Lung (tissue), 12 donors: Measurements from ENCODE around the gene MKS1. TPM values are rescaled to one million over a fixed set of nuclear protein-coding genes. Genes with fewer than 3 reads are reported as not detected.

Experiments
- ATAC-seq: fragments of 200-7000 bp; cut with Tn5 transposase; one replicate; pipeline ENCODE4 v1.9.1; 2020; ENCODE audit warnings: moderate number of reproducible peaks; ENCODE audit not compliant: insufficient read depth, low FRiP score
- DNase-seq, 3 donors: peaks; one replicate each; pipeline ENCODE4 v3.0.0-alpha.2; 2013 to 2017
- H3K27ac ChIP-seq, 2 donors: one replicate each; pipeline ENCODE4 v1.5.1; 2013; ENCODE audit warnings: mild to moderate bottlenecking in 2 of 2, moderate library complexity in 2 of 2, control low read depth in 1 of 2, inconsistent platforms in 1 of 2, low read depth in 1 of 2, low read length in 1 of 2
- H3K27me3 ChIP-seq, 3 donors: one replicate each; pipeline ENCODE4 v1.5.1; 2013; ENCODE audit warnings: low read length in 2 of 3; ENCODE audit not compliant: control insufficient read depth in 3 of 3, insufficient read depth in 3 of 3
- H3K36me3 ChIP-seq, 4 donors: one replicate each; pipeline ENCODE4 v1.5.1; 2013; ENCODE audit warnings: low read length in 4 of 4, mild to moderate bottlenecking in 1 of 4, moderate library complexity in 1 of 4; ENCODE audit not compliant: control insufficient read depth in 4 of 4, insufficient read depth in 4 of 4
- H3K4me1 ChIP-seq, 5 donors: one replicate each; pipeline ENCODE4 v1.5.1; 2013; ENCODE audit warnings: low read length in 5 of 5, mild to moderate bottlenecking in 2 of 5, moderate library complexity in 1 of 5; ENCODE audit not compliant: control insufficient read depth in 5 of 5, insufficient read depth in 5 of 5
- H3K4me3 ChIP-seq: one replicate; pipeline ENCODE4 v1.5.1; 2013; ENCODE audit warnings: mild to moderate bottlenecking, control low read depth, moderate library complexity
- H3K9ac ChIP-seq, 2 donors: one replicate each; pipeline ENCODE4 v1.5.1; 2013; ENCODE audit warnings: low read length in 2 of 2, control low read depth in 1 of 2; ENCODE audit not compliant: insufficient read depth in 1 of 2
- H3K9me3 ChIP-seq, 4 donors: one replicate each; pipeline ENCODE4 v1.5.1; 2013; ENCODE audit warnings: low read length in 3 of 4, mild to moderate bottlenecking in 1 of 4, moderate library complexity in 1 of 4; ENCODE audit not compliant: control insufficient read depth in 4 of 4, insufficient read depth in 3 of 4
- WGBS, 2 donors: extraction: QIAGEN DNeasy Blood & Tissue Kit; methylation state at CpG; one replicate each; pipeline ENCODE4 v1.1.7; 2013; 5-methylcytosine and 5-hydroxymethylcytosine counted together
- polyA plus RNA-seq, 2 donors: library from polyadenylated mRNA; stranded (reverse); fragments of 200-250 nt; gene quantifications; one replicate each; pipeline ENCODE4 v1.2.1, GENCODE V29; 2013
- total RNA-seq, 2 donors: library from RNA; depleted of rRNA in 1 of 2; stranded (reverse); fragments of >200 nt in 1 of 2; gene quantifications; one replicate each; pipeline ENCODE4 v1.2.1, GENCODE V29; 2014 to 2021
- TF ChIP-seq, protein P1 (sequence below): IDR thresholded peaks from 2 replicates; pipeline ENCODE4 v1.5.1; 2012; ENCODE audit warnings: mild to moderate bottlenecking; ENCODE audit errors: control extremely low read depth, extremely low read depth
- donor health status: control.
- donor health status: control.
- donor health status: Bipolar disorder and iron deficiency.
- donor health status: healthy.
- donor health status: DM: yes; HTN: yes; CAD: no.

The MKS1 gene
- total and polyA plus RNA-seq, 4 donors, result 8.8 to 25.0 (median 17.5) TPM

DNA sequence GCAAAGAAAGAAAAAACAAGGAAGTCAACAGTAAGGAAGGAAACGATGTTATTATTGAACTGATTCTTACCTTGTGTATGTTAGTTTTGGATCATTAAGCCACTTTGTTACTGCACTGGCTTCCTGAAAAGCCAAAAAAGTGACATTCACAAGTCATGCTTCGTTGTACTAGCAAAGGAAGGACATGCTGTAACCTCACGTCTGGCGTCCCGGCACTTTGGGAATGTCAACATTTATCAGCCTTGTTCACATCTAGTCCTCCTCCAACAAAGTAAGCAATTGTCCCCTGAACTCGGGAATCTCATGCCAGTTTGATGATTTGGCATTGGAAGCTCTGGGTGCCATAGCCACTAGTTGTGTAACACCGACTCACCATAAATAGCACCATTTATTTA is 731 bp upstream of the MKS1 start:
- peak overlapping the region in 1 of 2 donors; percentile 82 for H3K9ac ChIP-seq
- peak overlapping the region in 1 of 2 donors; percentile 60 for H3K27ac ChIP-seq
- ATAC-seq (no peak), DNase-seq (peak in 2 of 3 donors; percentile 4 to 10)
- TF ChIP-seq, protein P1, sequence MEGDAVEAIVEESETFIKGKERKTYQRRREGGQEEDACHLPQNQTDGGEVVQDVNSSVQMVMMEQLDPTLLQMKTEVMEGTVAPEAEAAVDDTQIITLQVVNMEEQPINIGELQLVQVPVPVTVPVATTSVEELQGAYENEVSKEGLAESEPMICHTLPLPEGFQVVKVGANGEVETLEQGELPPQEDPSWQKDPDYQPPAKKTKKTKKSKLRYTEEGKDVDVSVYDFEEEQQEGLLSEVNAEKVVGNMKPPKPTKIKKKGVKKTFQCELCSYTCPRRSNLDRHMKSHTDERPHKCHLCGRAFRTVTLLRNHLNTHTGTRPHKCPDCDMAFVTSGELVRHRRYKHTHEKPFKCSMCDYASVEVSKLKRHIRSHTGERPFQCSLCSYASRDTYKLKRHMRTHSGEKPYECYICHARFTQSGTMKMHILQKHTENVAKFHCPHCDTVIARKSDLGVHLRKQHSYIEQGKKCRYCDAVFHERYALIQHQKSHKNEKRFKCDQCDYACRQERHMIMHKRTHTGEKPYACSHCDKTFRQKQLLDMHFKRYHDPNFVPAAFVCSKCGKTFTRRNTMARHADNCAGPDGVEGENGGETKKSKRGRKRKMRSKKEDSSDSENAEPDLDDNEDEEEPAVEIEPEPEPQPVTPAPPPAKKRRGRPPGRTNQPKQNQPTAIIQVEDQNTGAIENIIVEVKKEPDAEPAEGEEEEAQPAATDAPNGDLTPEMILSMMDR, result no peak
- H3K27me3 ChIP-seq, result no peaks in the 10 kb centered on the region
- WGBS, 2 donors, result 34 to 41% methylated on average over 7 of the region's 7 CpGs
- H3K4me1 ChIP-seq, result peaks cover 0 to 5% (median 0%) of the 10 kb centered on the region in 5 donors
- no peak overlapping the region for H3K4me3 ChIP-seq
- H3K9me3 ChIP-seq, result no peaks in the 10 kb centered on the region
- peaks cover 0 to 18% (median 3%) of the 10 kb centered on the region in 4 donors for H3K36me3 ChIP-seq

DNA sequence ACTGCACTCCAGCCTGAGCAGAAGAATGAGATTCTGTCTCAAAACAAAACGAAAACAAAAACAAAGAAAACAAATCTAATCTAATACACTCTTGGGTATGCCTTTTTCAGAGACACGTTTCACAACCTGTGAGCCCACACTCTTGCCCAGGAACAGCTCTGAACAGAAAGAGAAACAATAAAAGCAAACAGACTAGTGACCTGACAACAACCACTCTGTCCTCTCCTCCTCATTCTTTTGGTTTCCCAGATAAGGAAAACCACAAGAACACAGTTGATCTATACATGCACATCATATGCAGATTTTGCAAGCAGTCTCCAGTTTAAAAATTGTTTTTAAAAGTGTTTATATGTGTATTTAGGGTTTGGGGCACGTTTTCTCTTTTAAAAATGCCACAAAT is 1.3 kb downstream of the MKS1 start:
- Histone ChIP-seq H3K4me1 (peaks cover 0 to 5% (median 0%) of the 10 kb centered on the region in 5 donors), H3K27ac (no peak overlapping the region), H3K36me3 (peaks cover 2 to 23% (median 11%) of the 10 kb centered on the region in 4 donors), H3K9ac (no peak overlapping the region), H3K9me3 (no peaks in the 10 kb centered on the region), H3K4me3 (no peak overlapping the region), H3K27me3 (no peaks in the 10 kb centered on the region)
- TF ChIP-seq, protein P1, result no peak
- no peak for ATAC-seq
- WGBS, 2 donors, result 89 to 90% methylated on average over 3 of the region's 3 CpGs
- no peak for DNase-seq

DNA sequence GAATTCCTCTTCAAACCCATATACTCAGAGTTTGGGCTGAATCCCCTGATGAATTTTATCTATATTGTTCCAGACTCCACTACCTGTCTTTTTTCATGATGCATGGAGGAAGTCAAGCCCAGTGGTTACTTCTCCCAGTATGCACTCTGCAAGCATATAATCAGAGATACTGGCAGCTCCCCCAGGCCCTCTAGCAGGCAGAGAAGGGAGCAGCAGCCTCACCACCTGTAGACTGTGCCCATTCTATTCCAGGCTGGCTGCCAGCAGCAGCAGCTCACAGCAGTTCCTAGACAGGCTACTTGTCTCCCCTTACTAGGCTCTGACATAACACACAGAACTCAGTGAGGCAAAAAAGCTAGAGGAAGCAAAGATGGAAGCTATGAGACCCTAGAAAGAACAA is 3.4 kb downstream of the MKS1 start:
- no peak for ATAC-seq
- H3K27me3 ChIP-seq, result no peaks in the 10 kb centered on the region

More for the DNA sequence above, 3.4 kb downstream of the MKS1 start:
- H3K27ac ChIP-seq, result no peak overlapping the region
- H3K36me3 ChIP-seq, result peaks cover 3 to 31% (median 15%) of the 10 kb centered on the region in 4 donors
- no peak overlapping the region for H3K9ac ChIP-seq
- no peak overlapping the region for H3K4me3 ChIP-seq
- peaks cover 0 to 5% (median 0%) of the 10 kb centered on the region in 5 donors for H3K4me1 ChIP-seq
- DNase-seq, result no peak
- no peaks in the 10 kb centered on the region for H3K9me3 ChIP-seq
- TF ChIP-seq, protein P1, result no peak
